GM23338 (cell line): ENCODE data around the gene HYKK. TPM values are rescaled to one million over a fixed set of nuclear protein-coding genes. Genes with fewer than 3 reads are reported as not detected.

ENCODE experiments used
- ATAC-seq: fragments of 200-7000 bp; cut with Tn5 transposase; 3 replicates; pipeline ENCODE4 v1.9.1; 2020
- DNase-seq: peaks from one replicate; pipeline ENCODE4 v3.0.0-alpha.2; 2015; ENCODE audit warnings: low spot score
- H2AFZ ChIP-seq: fragments of 200-600 bp; sonication (generic); 2 replicates; pipeline ENCODE4 v1.8.0; 2016; ENCODE audit warnings: antibody characterized with exemption, mild to moderate bottlenecking, moderate library complexity
- H3F3A ChIP-seq: fragments of 200-600 bp; sonication (generic); replicated peaks from 2 replicates; pipeline ENCODE4 v1.8.0; 2017; ENCODE audit warnings: antibody characterized with exemption, mixed run types, low read depth
- H3K27ac ChIP-seq: fragments of 200-600 bp; sonication (generic); 2 replicates; pipeline ENCODE4 v1.6.1; 2016; ENCODE audit warnings: low read depth
- H3K27me3 ChIP-seq: fragments of 200-600 bp; sonication (generic); 2 replicates; pipeline ENCODE4 v1.8.0; 2016; ENCODE audit warnings: mild to moderate bottlenecking, mixed run types, moderate library complexity; ENCODE audit not compliant: insufficient read depth
- H3K36me3 ChIP-seq: fragments of 200-600 bp; sonication (generic); 2 replicates; pipeline ENCODE4 v1.8.0; 2016; ENCODE audit warnings: mild to moderate bottlenecking; ENCODE audit not compliant: insufficient read depth
- H3K4me1 ChIP-seq: fragments of 200-600 bp; sonication (generic); 2 replicates; pipeline ENCODE4 v1.8.0; 2016; ENCODE audit warnings: mild to moderate bottlenecking, moderate library complexity; ENCODE audit not compliant: insufficient read depth
- H3K4me2 ChIP-seq: fragments of 200-600 bp; sonication (generic); 2 replicates; pipeline ENCODE4 v1.7.1; 2017; ENCODE audit warnings: mixed run types
- H3K4me3 ChIP-seq: fragments of 200-600 bp; sonication (generic); 2 replicates; pipeline ENCODE4 v1.6.1; 2016; ENCODE audit warnings: mixed run types
- H3K79me2 ChIP-seq: fragments of 200-600 bp; sonication (generic); replicated peaks from 2 replicates; pipeline ENCODE4 v1.8.0; 2017; ENCODE audit warnings: mild to moderate bottlenecking; ENCODE audit not compliant: insufficient read depth
- H3K9me2 ChIP-seq: fragments of 200-600 bp; sonication (generic); 2 replicates; pipeline ENCODE4 v1.8.0; 2017; ENCODE audit not compliant: insufficient read depth
- H4K20me1 ChIP-seq: fragments of 200-600 bp; sonication (generic); replicated peaks from 2 replicates; pipeline ENCODE4 v1.8.0; 2017; ENCODE audit warnings: mild to moderate bottlenecking; ENCODE audit not compliant: insufficient read depth
- H3K27ac Mint-ChIP-seq: 2 replicates; pipeline ENCODE4 v1.8.0; 2020; ENCODE audit warnings: inconsistent platforms, mild to moderate bottlenecking, moderate library complexity, mixed read lengths
- H3K27me3 Mint-ChIP-seq: 3 replicates; pipeline ENCODE4 v1.8.0; 2022; ENCODE audit warnings: low read depth, mild to moderate bottlenecking, moderate library complexity, mixed read lengths, inconsistent platforms; ENCODE audit not compliant: insufficient read depth, poor library complexity
- H3K36me3 Mint-ChIP-seq: 3 replicates; pipeline ENCODE4 v1.8.0; 2021; ENCODE audit warnings: low read depth, mild to moderate bottlenecking, inconsistent platforms, moderate library complexity, mixed read lengths
- H3K4me1 Mint-ChIP-seq: 3 replicates; pipeline ENCODE4 v1.8.0; 2020; ENCODE audit warnings: mild to moderate bottlenecking, inconsistent platforms, mixed read lengths
- H3K4me3 Mint-ChIP-seq: 3 replicates; pipeline ENCODE4 v1.8.0; 2021; ENCODE audit warnings: moderate library complexity, mild to moderate bottlenecking, inconsistent platforms, mixed read lengths
- H3K9me3 Mint-ChIP-seq: 3 replicates; pipeline ENCODE4 v1.8.0; 2020; ENCODE audit warnings: moderate library complexity, mild to moderate bottlenecking, inconsistent platforms, mixed read lengths
- CREB1 ChIP-seq: fragments of 250-450 bp; sonication (Bioruptor Pico); IDR thresholded peaks from 2 replicates; pipeline ENCODE4 v1.5.0; 2020; ENCODE audit warnings: low read depth, mild to moderate bottlenecking, moderate library complexity
- CTCF ChIP-seq, 2 experiments: fragments of 200-600 bp in 1 of 2; sonication (generic) in 1 of 2; conservative IDR thresholded peaks; 2 replicates each; pipeline versions ENCODE4 v1.5.1 to v1.6.1; 2016 to 2017; ENCODE audit warnings: antibody characterized with exemption in 2 of 2, low read depth in 2 of 2, mild to moderate bottlenecking in 2 of 2, moderate library complexity in 1 of 2
- ETS1 ChIP-seq: IDR thresholded peaks from 2 replicates; pipeline ENCODE4 v1.6.1; 2016; ENCODE audit warnings: antibody characterized with exemption
- EZH2 ChIP-seq: fragments of 200-600 bp; sonication (generic); IDR thresholded peaks from one replicate; pipeline ENCODE4 v1.8.0; 2017; ENCODE audit warnings: antibody characterized with exemption, mild to moderate bottlenecking, low read depth; ENCODE audit not compliant: unreplicated experiment
- EZH2phosphoT487 ChIP-seq: fragments of 200-600 bp; sonication (generic); IDR thresholded peaks from one replicate; pipeline ENCODE4 v1.8.1; 2018; ENCODE audit warnings: antibody characterized with exemption; ENCODE audit not compliant: unreplicated experiment
- JUNB ChIP-seq: IDR thresholded peaks from one replicate; pipeline ENCODE4 v1.6.1; 2016; ENCODE audit warnings: antibody characterized with exemption; ENCODE audit not compliant: unreplicated experiment
- NANOG ChIP-seq: IDR thresholded peaks from 2 replicates; pipeline ENCODE4 v1.6.1; 2016; ENCODE audit warnings: antibody characterized with exemption, borderline replicate concordance
- POLR2AphosphoS5 ChIP-seq: IDR thresholded peaks from 2 replicates; pipeline ENCODE4 v1.6.1; 2016; ENCODE audit warnings: antibody characterized with exemption, low read depth
- REST ChIP-seq: IDR thresholded peaks from one replicate; pipeline ENCODE4 v1.6.1; 2018; ENCODE audit warnings: antibody characterized with exemption; ENCODE audit not compliant: unreplicated experiment
- STAT1 ChIP-seq: IDR thresholded peaks from one replicate; pipeline ENCODE4 v1.6.1; 2016; ENCODE audit warnings: antibody characterized with exemption; ENCODE audit not compliant: unreplicated experiment
- ZNF114 ChIP-seq: fragments of 250-450 bp; sonication (Bioruptor Pico); IDR thresholded peaks from 2 replicates; pipeline ENCODE4 v1.5.0; 2020; ENCODE audit warnings: mild to moderate bottlenecking, moderate library complexity
- ZNF462 ChIP-seq: fragments of 250-450 bp; sonication (Bioruptor Pico); IDR thresholded peaks from 2 replicates; pipeline ENCODE4 v1.5.0; 2020; ENCODE audit warnings: mild to moderate bottlenecking, moderate library complexity
- polyA plus RNA-seq: library from polyadenylated mRNA; unstranded; fragments of >200 nt; fragmentation: Nextera tagmentation; extraction: Ambion mirVana; gene quantifications from 2 replicates; pipeline ENCODE4 v1.2.1, GENCODE V29; 2016
- total RNA-seq: library from RNA; depleted of rRNA; stranded (reverse); fragments of >200 nt; shearing (Covaris generic); gene quantifications from 2 replicates; pipeline ENCODE4 v1.2.3, GENCODE V29; 2014

HYKK gene
- total and polyA plus RNA-seq, 2 experiments from 2014 or later = 2.9 to 5.5 TPM

- Histone ChIP-seq H4K20me1 (peaks cover 23% of the 10 kb centered on the region; the same call in 1 of the 2 replicates), H3K4me1 (peaks cover 8% of the 10 kb centered on the region; the same call in 1 of the 2 replicates), H2AFZ (no peak overlapping the region), H3K36me3 (peaks cover 46% of the 10 kb centered on the region), H3K9me2 (peaks cover 3% of the 10 kb centered on the region; the same call in 1 of the 2 replicates), H3K4me2 (peak overlapping the region; percentile 95), H3K27me3 (no peaks in the 10 kb centered on the region), H3K79me2 (peaks cover 22% of the 10 kb centered on the region), H3F3A (no peaks in the 10 kb centered on the region), H3K4me3 (peak overlapping the region; percentile 88), H3K27ac (no peak overlapping the region)
- Mint-ChIP-seq H3K36me3 (peaks cover 46% of the 10 kb centered on the region), H3K27me3 (peaks cover 9% of the 10 kb centered on the region), H3K27ac (peak overlapping the region; percentile 30; the same call in 1 of the 2 replicates), H3K9me3 (no peaks in the 10 kb centered on the region; the same call in 2 of the 3 replicates), H3K4me1 (peaks cover 9% of the 10 kb centered on the region), H3K4me3 (peak overlapping the region; percentile 95)
- TF ChIP-seq ETS1 = no peak
- no peak for TF ChIP-seq CTCF (conservative IDR thresholded peaks at IDR 0.05; ENCODE audit: low read depth in 2 of 2)
- no peak for TF ChIP-seq STAT1
- no peak for TF ChIP-seq NANOG
- TF ChIP-seq REST = no peak
- no peak for TF ChIP-seq JUNB
- no peak for TF ChIP-seq EZH2phosphoT487
- TF ChIP-seq POLR2AphosphoS5 = no peak
- no peak for TF ChIP-seq ZNF114 (CRISPR knock-in tag)
- no peak for TF ChIP-seq ZNF462 (CRISPR knock-in tag)
- no peak for TF ChIP-seq EZH2
- TF ChIP-seq CREB1 (CRISPR knock-in tag) = no peak
- ATAC-seq = no peak
- no peak for DNase-seq
Observed at GRCh38 chr15:78541744-78542034, 34.3 kb downstream of the HYKK start.
